Right lobe of liver (tissue), 4 donors: ENCODE measurements around the gene HSD17B8.

Experiments used
- CTCF ChIP-seq, 4 donors: fragments of 200-600 bp in 3 of 4; fragments of 450-650 bp in 1 of 4; IDR thresholded peaks; one replicate each; pipeline versions ENCODE4 v1.5.1 to v1.8.0; 2016 to 2022; ENCODE audit warnings: antibody characterized with exemption in 4 of 4, mild to moderate bottlenecking in 2 of 4
- POLR2A ChIP-seq: fragments of 450-650 bp; IDR thresholded peaks from one replicate; pipeline ENCODE4 v1.6.1; 2017; ENCODE audit warnings: antibody characterized with exemption, mild to moderate bottlenecking
- donor health status: DM: no; HTN: no; CAD: no.
- donor health status: DM: no; HTN: no; CAD: no.
- donor health status: DM: no; HTN: yes; CAD: no.

- TF ChIP-seq CTCF (IDR thresholded peaks at IDR 0.05) (peak in 3 of 4 donors; percentile 30 to 41 (median 35)), POLR2A (peak; percentile 85)
These were observed 44.7 kb downstream of the HSD17B8 start for GRCh38 chr6:33248932-33249731.
